Neural crest cell (in vitro differentiated cells): ENCODE measurements around the gene KIF26B. TPM values are rescaled to one million over a fixed set of nuclear protein-coding genes. Genes with fewer than 3 reads are reported as not detected.

Source experiments
- DNase-seq: peaks from one replicate; pipeline ENCODE4 v3.0.0; 2021; ENCODE audit warnings: low read depth, mixed read lengths, low spot score
- H3K27ac Mint-ChIP-seq: one replicate; pipeline ENCODE4 v1.8.0; 2021; ENCODE audit warnings: mild to moderate bottlenecking, mixed read lengths; ENCODE audit not compliant: unreplicated experiment
- H3K27me3 Mint-ChIP-seq: 2 replicates; pipeline ENCODE4 v1.8.0; 2021; ENCODE audit warnings: low read depth, mild to moderate bottlenecking, mixed read lengths
- H3K36me3 Mint-ChIP-seq: 2 replicates; pipeline ENCODE4 v1.8.0; 2021; ENCODE audit warnings: low read depth, mild to moderate bottlenecking, mixed read lengths
- H3K4me1 Mint-ChIP-seq: 2 replicates; pipeline ENCODE4 v1.8.0; 2021; ENCODE audit warnings: mixed read lengths
- H3K4me3 Mint-ChIP-seq: one replicate; pipeline ENCODE4 v1.8.0; 2021; ENCODE audit warnings: mild to moderate bottlenecking, mixed read lengths
- H3K9me3 Mint-ChIP-seq: 2 replicates; pipeline ENCODE4 v1.8.0; 2021; ENCODE audit warnings: mixed read lengths
- CTCF ChIP-seq: fragments of 200-600 bp; sonication (generic); conservative IDR thresholded peaks from 2 replicates; pipeline ENCODE4 v1.5.0; 2021; ENCODE audit warnings: antibody characterized with exemption, mild to moderate bottlenecking
- total RNA-seq: library from RNA; stranded (reverse); gene quantifications from 2 replicates; pipeline ENCODE4 v1.2.1, GENCODE V29; 2021

Gene KIF26B
- total RNA-seq, 1 donor from 2014 or later = 6.2 TPM

GRCh38 chr1:245216366-245217115, 61.8 kb downstream of the KIF26B start:
- Mint-ChIP-seq H3K4me3 (peak overlapping the region; percentile 41), H3K27ac (peak overlapping the region; percentile 93), H3K27me3 (no peaks in the 10 kb centered on the region), H3K4me1 (peaks cover 58% of the 10 kb centered on the region), H3K9me3 (no peaks in the 10 kb centered on the region), H3K36me3 (no peaks in the 10 kb centered on the region)
- TF ChIP-seq CTCF = no peak
- DNase-seq = peak; percentile 19

DNA sequence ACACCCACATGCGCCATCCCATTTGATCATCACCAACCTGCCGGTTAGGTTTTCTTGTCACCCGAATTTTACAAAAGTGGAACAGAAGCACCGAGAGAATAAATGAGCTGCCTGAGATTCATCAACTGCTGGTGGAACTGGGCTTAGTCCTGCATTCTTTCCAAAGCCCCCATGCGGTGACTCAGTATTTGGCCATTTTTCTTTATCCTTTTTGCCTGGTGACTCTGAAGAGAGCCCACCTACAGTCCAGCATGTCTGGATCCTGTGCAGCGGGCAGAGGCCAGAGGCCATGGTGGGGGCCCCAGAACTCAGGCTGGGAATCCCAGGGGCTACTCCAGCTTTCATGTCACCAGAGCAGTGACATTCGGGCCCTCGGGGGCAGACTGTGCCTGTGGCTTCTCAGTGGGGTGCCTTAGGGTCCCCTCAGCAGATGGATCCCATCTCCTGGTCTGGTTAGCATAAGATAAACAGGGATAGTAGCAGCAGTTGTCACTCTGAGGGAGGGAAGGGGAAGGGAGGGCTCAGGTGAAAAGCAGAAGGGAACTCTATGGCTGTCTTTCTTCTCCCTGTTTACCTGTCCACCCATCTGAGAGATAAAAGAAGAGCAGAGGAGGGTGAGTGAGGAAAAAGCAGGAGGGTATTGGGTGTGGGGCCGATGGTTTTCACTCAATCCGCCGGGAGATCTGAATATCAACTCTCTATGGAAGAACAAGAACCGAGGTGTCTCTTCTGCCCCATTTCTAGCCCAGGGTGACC, 63.2 kb downstream of the KIF26B start:
- H3K27me3 Mint-ChIP-seq = no peaks in the 10 kb centered on the region
- peaks cover 63% of the 10 kb centered on the region for H3K4me1 Mint-ChIP-seq
- no peaks in the 10 kb centered on the region for H3K36me3 Mint-ChIP-seq
- H3K27ac Mint-ChIP-seq = no peak overlapping the region
- H3K9me3 Mint-ChIP-seq = no peaks in the 10 kb centered on the region
- TF ChIP-seq CTCF = no peak
- DNase-seq = no peak
- no peak overlapping the region for H3K4me3 Mint-ChIP-seq

GRCh38 chr1:245220381-245220985, 65.7 kb downstream of the KIF26B start:
- Mint-ChIP-seq H3K36me3 (no peaks in the 10 kb centered on the region), H3K9me3 (no peaks in the 10 kb centered on the region), H3K4me3 (no peak overlapping the region), H3K27ac (peak overlapping the region; percentile 84), H3K27me3 (no peaks in the 10 kb centered on the region), H3K4me1 (peaks cover 61% of the 10 kb centered on the region)
- no peak for DNase-seq
- no peak for TF ChIP-seq CTCF

DNA sequence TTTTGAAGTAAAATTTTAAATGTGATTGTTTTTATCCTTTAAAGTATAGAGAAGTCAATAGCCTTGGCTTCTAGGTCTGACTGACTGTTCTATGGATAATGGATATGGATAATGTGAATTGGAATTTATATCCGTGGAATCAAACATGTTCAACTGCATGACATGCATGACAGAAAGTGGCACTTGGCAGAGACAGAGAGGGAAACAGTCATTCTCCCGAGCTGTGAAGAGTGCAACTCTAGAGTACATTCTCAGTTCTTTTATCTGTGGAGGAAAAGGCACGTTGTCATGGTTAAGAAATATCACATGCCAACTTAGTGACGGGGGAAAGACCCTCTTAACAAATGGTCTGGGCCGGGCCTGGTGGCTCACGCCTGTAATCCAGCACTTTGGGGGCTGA, 67.0 kb downstream of the KIF26B start:
- no peak overlapping the region for H3K4me3 Mint-ChIP-seq
- H3K9me3 Mint-ChIP-seq = no peaks in the 10 kb centered on the region
- DNase-seq = no peak
- no peak for TF ChIP-seq CTCF
- peaks cover 51% of the 10 kb centered on the region for H3K4me1 Mint-ChIP-seq
- H3K27ac Mint-ChIP-seq = no peak overlapping the region
- no peaks in the 10 kb centered on the region for H3K36me3 Mint-ChIP-seq
- peaks cover 2% of the 10 kb centered on the region for H3K27me3 Mint-ChIP-seq

GRCh38 chr1:245222931-245223595, 68.3 kb downstream of the KIF26B start:
- Mint-ChIP-seq H3K4me3 (no peak overlapping the region), H3K27ac (no peak overlapping the region), H3K4me1 (peaks cover 42% of the 10 kb centered on the region), H3K36me3 (no peaks in the 10 kb centered on the region), H3K9me3 (no peaks in the 10 kb centered on the region), H3K27me3 (peaks cover 2% of the 10 kb centered on the region)
- no peak for DNase-seq
- no peak for TF ChIP-seq CTCF
